GM19438 (cell line): ENCODE results near the gene TRMU.
"Not testable (repeated sequence)": the region's sequence is repeated elsewhere in the genome, so short reads cannot be mapped to it uniquely, and the experiment has no call there.

Experiments used
- ATAC-seq: cut with Tn5 transposase; IDR thresholded peaks from one replicate; pipeline ENCODE4 v1.9.1; 2021; ENCODE audit warnings: low read depth; ENCODE audit not compliant: unreplicated experiment

Gene TRMU

GRCh38 chr22:46380581-46380980 is 45.1 kb downstream of the TRMU start:
- no peak for ATAC-seq

GRCh38 chr22:46381142-46381541 is 45.6 kb downstream of the TRMU start:
- no peak for ATAC-seq

GRCh38 chr22:46381731-46382130 is 46.2 kb downstream of the TRMU start:
- ATAC-seq: no peak

GRCh38 chr22:46382524-46382923 is 47.0 kb downstream of the TRMU start:
- ATAC-seq: no peak

- no peak for ATAC-seq
Observed at GRCh38 chr22:46386312-46386711, 50.8 kb downstream of the TRMU start.

- ATAC-seq: no peak
Observed at GRCh38 chr22:46387748-46388147, 52.2 kb downstream of the TRMU start.

- no peak for ATAC-seq
Observed at GRCh38 chr22:46388647-46389046, 53.1 kb downstream of the TRMU start.

GRCh38 chr22:46389081-46389480 is 53.6 kb downstream of the TRMU start:
- ATAC-seq: no peak

- ATAC-seq: no peak
Observed at GRCh38 chr22:46390105-46390651, 54.7 kb downstream of the TRMU start.

- ATAC-seq: no peak
Observed at GRCh38 chr22:46390652-46391301, 55.3 kb downstream of the TRMU start.

GRCh38 chr22:46391486-46392136 is 56.1 kb downstream of the TRMU start:
- ATAC-seq: no peak

GRCh38 chr22:46392137-46392844 is 56.8 kb downstream of the TRMU start:
- ATAC-seq: no peak

GRCh38 chr22:46393873-46394272 is 58.4 kb downstream of the TRMU start:
- no peak for ATAC-seq

- no peak for ATAC-seq
Observed at GRCh38 chr22:46394622-46395021, 59.1 kb downstream of the TRMU start.

GRCh38 chr22:46395145-46395544 is 59.6 kb downstream of the TRMU start:
- no peak for ATAC-seq

- ATAC-seq: not testable (repeated sequence)
Observed at GRCh38 chr22:46397049-46397448, 61.5 kb downstream of the TRMU start.

GRCh38 chr22:46397514-46397913 is 62.0 kb downstream of the TRMU start:
- ATAC-seq: no peak

GRCh38 chr22:46397951-46398350 is 62.4 kb downstream of the TRMU start:
- no peak for ATAC-seq

- ATAC-seq: no peak
Observed at GRCh38 chr22:46399251-46400024, 63.9 kb downstream of the TRMU start.

GRCh38 chr22:46401370-46401769 is 65.9 kb downstream of the TRMU start:
- no peak for ATAC-seq

GRCh38 chr22:46402505-46402904 is 67.0 kb downstream of the TRMU start:
- ATAC-seq: no peak
